Measurements from ENCODE around the gene DEK. TPM values are rescaled to one million over a fixed set of nuclear protein-coding genes. Genes with fewer than 3 reads are reported as not detected.

DEK gene
- total RNA-seq, 1 experiment from 2014 or later, result 204 TPM

- TF ChIP-seq ELF4 (CRISPR knock-in tag; IDR thresholded peaks at IDR 0.05; ENCODE audit: low read depth) (no peak), ATF3 (CRISPR knock-in tag; conservative IDR thresholded peaks at IDR 0.05) (no peak), HMGA2 (CRISPR knock-in tag; IDR thresholded peaks at IDR 0.05) (no peak), ZNF138 (CRISPR knock-in tag; conservative IDR thresholded peaks at IDR 0.05) (no peak), ZNF671 (CRISPR knock-in tag; IDR thresholded peaks at IDR 0.05) (no peak), SMAD4 (CRISPR knock-in tag; IDR thresholded peaks at IDR 0.05) (no peak)
Observed at GRCh38 chr6:18280084-18280483, 15.8 kb upstream of the DEK start (continued).

- no peak overlapping the region for H3K27ac Mint-ChIP-seq
- no peak for ATAC-seq
- H3K4me1 Mint-ChIP-seq, result peaks cover 14% of the 10 kb centered on the region
- 0 out of 2 replicates have a peak, but pooled peaks cover 3% of the 10 kb centered on the region for H3K9me3 Mint-ChIP-seq
- H3K36me3 Mint-ChIP-seq, result no peaks in the 10 kb centered on the region
- POLR2A ChIA-PET, result no interaction called here
- TF ChIP-seq MLX (CRISPR knock-in tag; IDR thresholded peaks at IDR 0.05) (no peak), SMAD3 (CRISPR knock-in tag; IDR thresholded peaks at IDR 0.05; ENCODE audit: borderline replicate concordance) (no peak), NFE2L1 (CRISPR knock-in tag; IDR thresholded peaks at IDR 0.05) (no peak), PRRX2 (CRISPR knock-in tag; IDR thresholded peaks at IDR 0.05) (no peak)
- H3K4me3 Mint-ChIP-seq, result no peak overlapping the region
- peaks cover 53% of the 10 kb centered on the region for H3K27me3 Mint-ChIP-seq (ENCODE audit: low read depth)
- DNase-seq (ENCODE audit: low spot score), result no peak
- CTCF ChIA-PET, result no interaction called here
Observed at GRCh38 chr6:18279422-18279821, 15.1 kb upstream of the DEK start.

- H3K27me3 Mint-ChIP-seq (ENCODE audit: low read depth), result peaks cover 53% of the 10 kb centered on the region
- CTCF ChIA-PET, result interaction anchor here (1.1 kb wide), 1 partner anchor 13 kb away, joined by 3 read pairs; the partner anchor contains the start of gene DEK
- H3K4me1 Mint-ChIP-seq, result peaks cover 18% of the 10 kb centered on the region
- DNase-seq (ENCODE audit: low spot score) (peak; percentile 59), ATAC-seq (peak; percentile 82)
- TF ChIP-seq SMAD4 (CRISPR knock-in tag; IDR thresholded peaks at IDR 0.05) (no peak), MAX (CRISPR knock-in tag; IDR thresholded peaks at IDR 0.05) (no peak), GRHL2 (CRISPR knock-in tag; IDR thresholded peaks at IDR 0.05; ENCODE audit: insufficient replicate concordance, severe bottlenecking) (no peak), NR2C2 (CRISPR knock-in tag; IDR thresholded peaks at IDR 0.05) (no peak), ZSCAN18 (CRISPR knock-in tag; IDR thresholded peaks at IDR 0.05) (no peak), MYBL2 (CRISPR knock-in tag; IDR thresholded peaks at IDR 0.05) (0 out of 2 replicates have a peak, but pooled peaks have one; percentile 42), ZBTB43 (CRISPR knock-in tag; IDR thresholded peaks at IDR 0.05) (no peak), ETV6 (CRISPR knock-in tag; IDR thresholded peaks at IDR 0.05) (no peak), FOXP1 (CRISPR knock-in tag; IDR thresholded peaks at IDR 0.05; ENCODE audit: borderline replicate concordance) (peak; percentile 71), KAT7 (CRISPR knock-in tag; IDR thresholded peaks at IDR 0.05; ENCODE audit: borderline replicate concordance) (no peak), TP53 (CRISPR knock-in tag; IDR thresholded peaks at IDR 0.05) (no peak), ZNF423 (CRISPR knock-in tag; IDR thresholded peaks at IDR 0.05) (peak; percentile 29; the same call in 1 of the 2 replicates), NFE2L1 (CRISPR knock-in tag; IDR thresholded peaks at IDR 0.05) (no peak), E2F5 (CRISPR knock-in tag; IDR thresholded peaks at IDR 0.05) (no peak), NFYB (CRISPR knock-in tag; conservative IDR thresholded peaks at IDR 0.05; ENCODE audit: low read depth) (no peak), JUN (CRISPR knock-in tag; IDR thresholded peaks at IDR 0.05) (no peak), USF1 (CRISPR knock-in tag; IDR thresholded peaks at IDR 0.05) (no peak)
- no peak overlapping the region for H3K27ac Mint-ChIP-seq
- no peaks in the 10 kb centered on the region for H3K36me3 Mint-ChIP-seq
- 0 out of 2 replicates have a peak, but pooled peaks cover 3% of the 10 kb centered on the region for H3K9me3 Mint-ChIP-seq
- POLR2A ChIA-PET, result no interaction called here
- H3K4me3 Mint-ChIP-seq, result peak overlapping the region; percentile 79
Observed at GRCh38 chr6:18277237-18278006, 13.1 kb upstream of the DEK start.
